Fibroblast of the aortic adventitia (primary cell): Measurements from ENCODE around the gene PCDHA4. TPM values are rescaled to one million over a fixed set of nuclear protein-coding genes. Genes with fewer than 3 reads are reported as not detected.
"Not testable (repeated sequence)": the region's sequence is repeated elsewhere in the genome, so short reads cannot be mapped to it uniquely, and the experiment has no call there.

ENCODE experiments used
- DNase-seq: peaks from one replicate; pipeline ENCODE4 v3.0.0-alpha.2; 2010; ENCODE audit warnings: low read depth
- H3K4me3 ChIP-seq: 2 replicates; pipeline ENCODE4 v1.5.1; 2011; ENCODE audit warnings: low read depth, mild to moderate bottlenecking, control low read depth, low read length, moderate library complexity
- total RNA-seq: library from RNA; depleted of rRNA; stranded (reverse); fragments of >200 nt; gene quantifications from 2 replicates; pipeline ENCODE4 v1.2.3, GENCODE V29; 2012; ENCODE audit warnings: low replicate concordance
- TF ChIP-seq, protein P1 (sequence below): IDR thresholded peaks from 2 replicates; pipeline ENCODE4 v1.5.1; 2011; ENCODE audit warnings: mild to moderate bottlenecking, low read length, control low read depth, inconsistent platforms; ENCODE audit not compliant: insufficient read depth

PCDHA4 gene
- total RNA-seq, 1 donor, result 0.09 TPM

GRCh38 chr5:140840978-140841962 lies 34.4 kb downstream of the PCDHA4 start, which contains the start of gene PCDHA8:
Gene PCDHA8 (plus strand): TSS chr5:140841187. CDS start chr5:140841322, 135 bp downstream.
- TF ChIP-seq, protein P1, sequence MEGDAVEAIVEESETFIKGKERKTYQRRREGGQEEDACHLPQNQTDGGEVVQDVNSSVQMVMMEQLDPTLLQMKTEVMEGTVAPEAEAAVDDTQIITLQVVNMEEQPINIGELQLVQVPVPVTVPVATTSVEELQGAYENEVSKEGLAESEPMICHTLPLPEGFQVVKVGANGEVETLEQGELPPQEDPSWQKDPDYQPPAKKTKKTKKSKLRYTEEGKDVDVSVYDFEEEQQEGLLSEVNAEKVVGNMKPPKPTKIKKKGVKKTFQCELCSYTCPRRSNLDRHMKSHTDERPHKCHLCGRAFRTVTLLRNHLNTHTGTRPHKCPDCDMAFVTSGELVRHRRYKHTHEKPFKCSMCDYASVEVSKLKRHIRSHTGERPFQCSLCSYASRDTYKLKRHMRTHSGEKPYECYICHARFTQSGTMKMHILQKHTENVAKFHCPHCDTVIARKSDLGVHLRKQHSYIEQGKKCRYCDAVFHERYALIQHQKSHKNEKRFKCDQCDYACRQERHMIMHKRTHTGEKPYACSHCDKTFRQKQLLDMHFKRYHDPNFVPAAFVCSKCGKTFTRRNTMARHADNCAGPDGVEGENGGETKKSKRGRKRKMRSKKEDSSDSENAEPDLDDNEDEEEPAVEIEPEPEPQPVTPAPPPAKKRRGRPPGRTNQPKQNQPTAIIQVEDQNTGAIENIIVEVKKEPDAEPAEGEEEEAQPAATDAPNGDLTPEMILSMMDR, result no peak
- no peak for DNase-seq
- no peak within 1 kb of the TSS for H3K4me3 ChIP-seq

DNA sequence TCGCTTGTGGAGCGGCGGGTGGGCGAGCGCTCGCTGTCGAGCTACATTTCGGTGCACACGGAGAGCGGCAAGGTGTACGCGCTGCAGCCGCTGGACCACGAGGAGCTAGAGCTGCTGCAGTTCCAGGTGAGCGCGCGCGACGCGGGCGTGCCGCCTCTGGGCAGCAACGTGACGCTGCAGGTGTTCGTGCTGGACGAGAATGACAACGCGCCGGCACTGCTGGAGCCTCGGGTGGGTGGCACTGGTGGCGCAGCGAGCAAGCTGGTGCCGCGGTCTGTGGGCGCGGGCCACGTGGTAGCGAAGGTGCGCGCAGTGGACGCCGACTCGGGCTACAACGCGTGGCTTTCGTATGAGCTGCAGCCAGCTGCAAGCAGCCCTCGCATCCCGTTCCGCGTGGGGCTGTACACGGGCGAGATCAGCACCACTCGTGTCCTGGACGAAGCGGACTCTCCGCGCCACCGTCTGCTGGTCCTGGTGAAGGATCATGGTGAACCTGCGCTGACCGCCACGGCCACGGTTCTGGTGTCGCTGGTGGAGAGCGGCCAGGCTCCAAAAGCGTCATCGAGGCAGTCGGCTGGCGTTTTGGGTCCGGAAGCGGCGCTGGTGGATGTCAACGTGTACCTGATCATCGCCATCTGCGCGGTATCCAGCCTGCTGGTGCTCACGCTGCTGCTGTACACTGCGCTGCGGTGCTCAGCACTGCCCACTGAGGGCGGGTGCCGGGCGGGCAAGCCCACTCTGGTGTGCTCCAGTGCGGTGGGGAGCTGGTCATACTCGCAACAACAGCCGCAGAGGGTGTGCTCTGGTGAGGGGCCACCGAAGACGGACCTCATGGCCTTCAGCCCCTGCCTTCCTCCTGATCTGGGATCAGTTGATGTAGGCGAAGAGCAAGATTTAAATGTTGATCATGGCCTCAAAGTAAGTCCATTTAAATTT lies 36.2 kb downstream of the PCDHA4 start:
- H3K4me3 ChIP-seq, result no peak overlapping the region
- TF ChIP-seq, protein P1, result no peak
- DNase-seq, result no peak

DNA sequence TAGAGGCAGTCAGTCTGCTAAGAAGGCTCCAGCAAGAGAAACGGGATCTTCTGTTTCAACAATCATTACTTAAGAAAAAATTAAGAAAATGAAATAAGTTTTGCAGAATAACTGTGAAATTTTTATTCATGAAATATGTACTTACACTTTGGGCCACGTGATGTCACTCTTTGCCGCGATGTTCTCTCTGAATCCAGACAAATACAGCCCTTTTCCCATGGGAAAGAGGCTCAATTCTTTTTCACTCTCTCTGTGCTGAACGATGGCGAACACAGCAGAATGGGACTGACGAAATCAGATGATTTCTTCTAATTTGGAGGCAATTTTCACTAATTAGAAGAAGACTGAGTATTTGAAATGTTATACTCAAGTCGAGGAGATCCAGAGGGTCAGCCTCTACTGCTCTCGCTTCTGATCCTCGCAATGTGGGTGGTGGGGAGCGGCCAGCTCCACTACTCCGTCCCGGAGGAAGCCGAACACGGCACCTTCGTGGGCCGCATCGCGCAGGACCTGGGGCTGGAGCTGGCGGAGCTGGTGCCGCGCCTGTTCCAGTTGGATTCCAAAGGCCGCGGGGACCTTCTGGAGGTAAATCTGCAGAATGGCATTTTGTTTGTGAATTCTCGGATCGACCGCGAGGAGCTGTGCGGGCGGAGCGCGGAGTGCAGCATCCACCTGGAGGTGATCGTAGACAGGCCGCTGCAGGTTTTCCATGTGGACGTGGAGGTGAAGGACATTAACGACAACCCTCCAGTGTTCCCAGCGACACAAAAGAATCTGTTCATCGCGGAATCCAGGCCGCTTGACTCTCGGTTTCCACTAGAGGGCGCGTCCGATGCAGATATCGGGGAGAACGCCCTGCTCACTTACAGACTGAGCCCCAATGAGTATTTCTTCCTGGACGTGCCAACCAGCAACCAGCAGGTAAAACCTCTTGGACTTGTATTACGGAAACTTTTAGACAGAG lies 41.6 kb downstream of the PCDHA4 start, which contains the start of gene PCDHA9:
Gene PCDHA9 (plus strand): TSS at position 244 of the 964 bp plus-strand sequence. CDS start 114 bp downstream, at position 358.
- DNase-seq, H3K4me3 ChIP-seq: not testable (repeated sequence)

- not testable (repeated sequence) for H3K4me3 ChIP-seq, DNase-seq
Observed at GRCh38 chr5:140849831-140850634, 43.2 kb downstream of the PCDHA4 start.

DNA sequence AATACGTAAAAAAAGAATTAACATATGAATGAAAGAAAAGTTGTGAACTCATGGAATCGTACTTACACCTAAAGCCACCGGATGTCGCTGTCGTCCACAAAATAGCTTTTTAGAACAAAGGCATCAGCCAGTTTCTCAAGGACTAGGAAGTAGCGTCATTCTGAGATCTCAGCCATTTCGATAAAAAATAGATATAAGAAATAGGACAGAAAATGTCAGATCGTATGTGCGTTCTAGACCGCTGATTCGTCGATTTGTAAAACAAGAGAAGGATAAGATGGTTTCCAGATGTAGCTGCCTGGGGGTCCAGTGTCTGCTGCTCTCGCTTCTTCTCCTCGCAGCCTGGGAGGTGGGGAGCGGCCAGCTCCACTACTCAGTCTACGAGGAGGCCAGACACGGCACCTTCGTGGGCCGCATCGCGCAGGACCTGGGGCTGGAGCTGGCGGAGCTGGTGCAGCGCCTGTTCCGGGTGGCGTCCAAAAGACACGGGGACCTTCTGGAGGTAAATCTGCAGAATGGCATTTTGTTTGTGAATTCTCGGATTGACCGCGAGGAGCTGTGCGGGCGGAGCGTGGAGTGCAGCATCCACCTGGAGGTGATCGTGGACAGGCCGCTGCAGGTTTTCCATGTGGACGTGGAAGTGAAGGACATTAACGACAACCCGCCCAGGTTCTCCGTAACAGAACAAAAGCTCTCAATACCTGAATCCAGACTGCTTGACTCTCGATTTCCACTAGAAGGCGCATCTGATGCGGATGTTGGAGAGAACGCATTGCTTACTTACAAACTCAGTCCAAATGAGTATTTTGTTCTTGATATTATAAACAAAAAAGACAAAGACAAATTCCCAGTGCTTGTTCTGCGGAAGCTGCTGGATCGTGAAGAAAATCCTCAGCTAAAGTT lies 49.2 kb downstream of the PCDHA4 start, which contains the start of gene PCDHA10:
Gene PCDHA10 (plus strand): TSS at position 126 of the 903 bp plus-strand sequence. CDS start 152 bp downstream, at position 278.
- DNase-seq, result peak; percentile 1
- TF ChIP-seq, protein P1, result no peak
- H3K4me3 ChIP-seq, result no peak within 1 kb of the TSS

DNA sequence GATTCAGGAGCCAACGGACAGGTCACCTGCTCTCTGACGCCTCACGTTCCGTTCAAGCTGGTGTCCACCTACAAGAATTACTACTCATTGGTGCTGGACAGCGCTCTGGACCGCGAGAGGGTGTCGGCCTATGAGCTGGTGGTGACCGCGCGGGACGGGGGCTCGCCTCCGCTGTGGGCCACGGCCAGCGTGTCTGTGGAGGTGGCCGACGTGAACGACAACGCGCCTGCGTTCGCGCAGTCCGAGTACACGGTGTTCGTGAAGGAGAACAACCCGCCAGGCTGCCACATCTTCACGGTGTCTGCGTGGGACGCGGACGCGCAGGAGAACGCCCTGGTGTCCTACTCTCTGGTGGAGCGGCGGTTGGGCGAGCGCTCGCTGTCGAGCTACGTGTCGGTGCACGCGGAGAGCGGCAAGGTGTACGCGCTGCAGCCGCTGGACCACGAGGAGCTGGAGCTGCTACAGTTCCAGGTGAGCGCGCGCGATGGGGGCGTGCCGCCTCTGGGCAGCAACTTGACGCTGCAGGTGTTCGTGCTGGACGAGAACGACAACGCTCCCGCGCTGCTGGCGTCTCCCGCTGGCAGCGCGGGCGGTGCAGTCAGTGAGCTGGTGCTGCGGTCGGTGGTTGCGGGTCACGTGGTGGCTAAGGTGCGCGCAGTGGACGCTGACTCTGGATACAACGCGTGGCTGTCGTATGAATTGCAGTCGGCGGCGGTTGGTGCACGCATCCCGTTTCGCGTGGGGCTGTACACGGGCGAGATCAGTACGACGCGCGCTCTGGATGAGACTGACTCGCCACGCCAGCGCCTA lies 50.5 kb downstream of the PCDHA4 start:
- H3K4me3 ChIP-seq, result no peak overlapping the region
- TF ChIP-seq, protein P1, result no peak
- DNase-seq, result no peak
